NCI-H2029 (cell line): Measurements from ENCODE around the gene SAA4.
"Not testable (repeated sequence)": the region's sequence is repeated elsewhere in the genome, so short reads cannot be mapped to it uniquely, and the experiment has no call there.

ENCODE experiments used
- DNase-seq: peaks from one replicate; lab custom pipeline; 2025; lab: John Stamatoyannopoulos, UW

The SAA4 gene

DNA sequence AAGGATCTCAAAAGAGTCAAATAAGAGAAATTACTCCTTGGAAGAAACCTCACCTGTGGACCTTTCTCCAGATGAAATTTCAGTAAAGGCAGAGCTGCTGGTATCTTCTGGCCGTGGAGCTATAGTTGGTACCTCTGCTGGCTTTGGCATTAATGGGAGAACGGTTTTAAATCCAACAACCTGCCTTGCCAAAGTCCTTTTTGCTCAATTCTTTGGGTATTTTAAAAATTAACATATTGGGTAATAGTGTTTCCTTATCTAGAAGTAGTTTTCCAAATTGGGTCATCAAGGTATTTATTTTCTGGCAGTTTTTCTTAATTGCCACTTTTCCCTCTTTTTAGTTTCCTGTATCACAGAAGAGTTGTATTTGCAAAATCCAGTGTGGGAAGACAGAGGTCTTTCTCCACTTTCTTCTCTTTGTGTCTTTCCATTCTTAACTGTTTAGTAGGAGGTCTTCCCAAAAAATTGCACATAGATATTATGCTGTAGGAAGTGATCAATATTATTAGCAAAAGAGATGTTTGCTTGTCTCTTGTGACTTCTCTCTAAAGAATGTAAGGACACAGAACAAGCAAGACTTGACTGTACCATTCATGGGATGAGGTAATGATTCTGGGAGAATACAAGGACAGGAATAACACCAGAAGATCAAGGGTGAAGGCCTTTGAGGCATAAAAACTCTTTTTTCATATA lies at the start of gene SAA4:
TSS of gene SAA4 (minus strand) at position 139 of the 693 bp plus-strand sequence. CDS start 876 bp downstream, outside the sequence.
- DNase-seq = no peak

GRCh38 chr11:18285841-18286240 lies 49.2 kb upstream of the SAA4 start:
- no peak for DNase-seq

GRCh38 chr11:18282626-18283025 lies 46.0 kb upstream of the SAA4 start:
- no peak for DNase-seq

GRCh38 chr11:18280438-18281045 lies 43.9 kb upstream of the SAA4 start:
- no peak for DNase-seq

DNA sequence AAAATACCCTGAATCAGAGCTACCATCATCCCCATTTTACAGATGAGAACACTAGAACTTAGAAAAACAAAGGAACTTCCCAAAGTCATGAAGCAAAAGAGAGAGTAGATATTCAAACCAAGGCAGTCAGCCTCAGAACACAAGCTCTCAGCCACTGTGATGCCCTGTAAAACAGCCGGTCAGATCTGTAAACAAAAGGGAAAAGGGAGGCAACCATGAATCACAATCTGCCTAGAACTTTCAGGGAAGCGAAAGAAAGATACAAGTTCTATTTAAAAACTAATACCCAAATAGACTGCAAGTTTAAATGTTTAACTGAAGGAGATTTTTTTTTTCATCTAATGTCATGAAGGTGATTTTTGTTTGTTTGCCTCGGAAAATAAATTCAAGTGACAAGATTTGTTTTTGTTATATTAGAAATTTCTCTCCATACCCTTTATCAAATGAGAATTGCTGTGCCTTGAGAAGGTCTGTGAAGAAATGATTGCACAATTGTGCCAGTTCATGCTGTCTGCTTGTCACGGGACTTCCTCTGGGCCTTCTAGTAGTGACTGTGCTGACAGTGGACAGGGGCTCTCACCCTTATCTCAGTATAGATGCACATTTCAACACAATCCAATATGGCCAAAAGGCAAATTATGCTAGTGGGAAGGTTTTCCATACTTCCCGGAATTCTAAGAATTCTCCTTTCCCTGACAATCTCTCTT lies 41.1 kb upstream of the SAA4 start:
- DNase-seq = no peak

DNA sequence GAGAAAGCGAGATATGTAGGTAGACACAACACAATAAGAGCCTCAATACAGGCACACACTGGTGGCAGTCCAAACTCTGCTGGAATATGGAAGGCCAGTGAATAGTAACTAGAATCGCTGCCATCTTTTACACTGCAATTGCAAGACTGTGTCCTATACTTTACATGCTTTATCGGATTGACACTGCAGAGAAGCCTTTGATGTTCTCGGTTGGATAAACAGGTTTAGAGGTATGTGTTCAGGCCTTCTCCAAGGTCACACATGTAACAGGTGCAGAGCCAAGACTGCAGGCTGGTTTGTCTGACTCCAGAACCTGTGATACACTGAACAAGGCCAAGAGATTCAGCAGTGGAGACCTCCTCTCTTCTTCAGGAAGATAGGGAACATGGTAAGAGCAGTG lies 34.6 kb upstream of the SAA4 start:
- no peak for DNase-seq

DNA sequence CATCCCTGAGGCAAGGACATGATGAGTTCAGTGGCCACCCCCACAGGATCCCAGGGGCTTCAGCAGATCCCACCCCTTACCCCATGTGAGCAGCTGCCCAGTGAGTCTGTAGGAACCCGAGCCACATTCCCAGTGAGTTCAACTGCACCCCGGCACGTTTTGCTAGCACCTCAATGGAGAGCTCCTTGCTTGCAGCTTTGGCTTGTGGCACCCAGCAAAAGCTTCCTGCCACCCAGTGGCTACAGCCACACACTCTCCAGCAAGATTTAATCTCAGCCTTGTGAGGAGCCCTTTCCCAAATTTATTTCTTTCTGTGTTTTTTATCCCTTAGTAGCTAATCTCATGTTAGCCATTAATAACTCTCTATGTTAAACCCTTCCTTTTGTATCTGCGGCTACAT lies 33.5 kb upstream of the SAA4 start:
- no peak for DNase-seq

DNA sequence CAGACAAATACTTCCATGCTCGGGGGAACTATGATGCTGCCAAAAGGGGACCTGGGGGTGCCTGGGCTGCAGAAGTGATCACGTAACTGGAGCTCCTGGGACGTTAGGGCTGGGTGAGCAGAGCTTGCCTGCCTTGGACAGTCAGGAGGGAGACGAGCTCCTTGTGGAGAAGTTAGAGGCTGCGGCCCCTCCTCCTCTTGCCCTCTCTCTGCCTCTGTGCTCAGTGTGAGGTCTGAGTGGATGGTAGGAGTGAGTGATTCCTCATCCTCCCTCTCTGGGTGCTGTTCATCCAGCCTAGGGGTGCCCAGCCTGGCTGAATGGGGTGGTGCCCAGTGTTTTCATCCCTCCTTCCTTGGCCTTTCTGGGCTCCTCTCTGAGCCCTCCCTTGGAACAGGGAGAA lies 32.6 kb upstream of the SAA4 start:
- not testable (repeated sequence) for DNase-seq

GRCh38 chr11:18267335-18268133 lies 30.9 kb upstream of the SAA4 start:
- not testable (repeated sequence) for DNase-seq

GRCh38 chr11:18265949-18266348 lies 29.3 kb upstream of the SAA4 start, which contains the start of gene SAA1:
Gene SAA1, plus strand, starts transcription at chr11:18266264. Its CDS starts 624 bp downstream, at chr11:18266888.
- no peak for DNase-seq

GRCh38 chr11:18264677-18265555 lies 28.3 kb upstream of the SAA4 start:
- no peak for DNase-seq

GRCh38 chr11:18264035-18264434 lies 27.4 kb upstream of the SAA4 start:
- no peak for DNase-seq

GRCh38 chr11:18262681-18263350 lies 26.2 kb upstream of the SAA4 start:
- not testable (repeated sequence) for DNase-seq

DNA sequence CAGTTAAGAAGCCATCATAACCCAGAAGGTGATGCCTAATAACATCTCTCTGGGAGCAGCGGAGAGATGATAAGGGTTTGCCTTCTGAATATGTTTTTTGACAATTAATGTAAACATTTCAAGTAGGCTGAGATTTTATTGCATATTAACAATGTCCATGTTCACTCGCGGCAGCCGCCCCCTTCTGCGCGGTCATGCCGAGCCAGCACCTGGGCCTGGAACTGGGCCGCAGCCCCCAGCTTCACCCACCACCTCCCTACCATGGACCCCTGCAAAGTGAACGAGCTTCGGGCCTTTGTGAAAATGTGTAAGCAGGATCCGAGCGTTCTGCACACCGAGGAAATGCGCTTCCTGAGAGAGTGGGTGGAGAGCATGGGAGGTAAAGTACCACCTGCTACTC lies 25.1 kb upstream of the SAA4 start:
- no peak for DNase-seq

GRCh38 chr11:18259259-18259658 lies 22.7 kb upstream of the SAA4 start:
- DNase-seq = peak; percentile 1

- DNase-seq = no peak
These were observed 18.3 kb upstream of the SAA4 start for GRCh38 chr11:18254781-18255361.

DNA sequence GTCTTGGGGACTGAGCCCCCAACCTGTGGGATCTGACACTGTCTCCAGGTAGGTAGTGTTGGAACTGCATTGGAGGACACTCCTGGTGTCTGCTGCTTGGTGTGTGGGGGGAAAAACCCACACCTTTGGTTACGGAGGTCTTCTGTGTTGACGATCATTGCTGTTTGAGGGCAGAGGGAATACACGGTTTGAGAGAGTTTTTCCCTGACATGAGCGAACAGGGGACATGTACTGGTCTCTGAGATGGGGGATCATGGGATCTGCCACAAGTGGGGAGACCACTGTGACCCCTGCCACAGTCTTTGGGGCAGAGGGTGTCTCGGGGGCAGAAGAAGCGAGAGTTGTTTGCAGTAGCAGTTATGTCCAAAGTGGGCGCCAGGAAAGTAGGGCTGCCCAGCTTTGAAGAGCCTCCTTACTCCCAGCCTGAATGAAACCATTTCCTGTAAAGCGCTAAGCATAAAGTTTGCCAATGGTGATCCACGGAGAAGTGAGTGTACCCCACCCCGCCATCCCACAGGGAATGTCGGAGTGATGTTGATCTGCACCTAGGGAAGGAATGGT lies 17.3 kb upstream of the SAA4 start:
- no peak for DNase-seq

DNA sequence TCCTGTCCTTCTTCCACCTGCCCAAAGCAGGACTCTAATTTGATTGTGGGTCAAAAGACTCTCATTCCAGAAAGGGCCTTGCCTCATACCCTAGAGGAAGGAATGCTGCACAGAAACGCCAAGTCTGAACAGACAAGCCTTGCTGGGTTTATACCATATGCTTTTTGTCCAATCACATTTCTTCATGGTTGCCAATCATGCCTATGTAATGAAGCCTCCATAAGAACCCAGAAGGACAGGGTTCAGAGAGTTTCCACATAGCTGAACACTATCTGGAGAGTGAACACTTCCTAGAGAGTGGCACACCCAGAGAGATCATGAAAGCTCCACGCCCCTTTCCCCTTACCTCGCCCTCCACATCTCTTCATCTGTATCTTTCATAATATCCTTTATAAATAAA lies 16.6 kb upstream of the SAA4 start:
- DNase-seq = no peak

DNA sequence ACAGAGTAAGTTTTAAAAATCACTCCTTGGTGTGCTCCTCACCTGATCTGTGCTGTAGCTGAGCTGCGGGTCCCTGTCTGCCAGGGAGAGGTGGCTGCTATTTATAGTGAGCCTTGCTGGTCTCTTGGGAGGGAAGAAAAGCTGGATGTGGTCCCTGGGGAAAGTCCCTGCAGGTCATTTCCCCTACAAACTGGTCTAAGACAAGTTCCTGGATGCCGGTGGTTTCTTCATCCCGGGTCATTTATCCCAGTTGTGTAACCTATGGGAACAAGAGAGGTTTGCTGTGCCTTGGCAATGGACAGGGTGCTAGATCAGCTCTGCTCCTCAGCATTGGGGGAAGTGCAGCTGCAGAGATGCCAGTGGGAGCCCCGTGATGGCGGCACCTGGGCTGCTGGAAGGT lies 12.0 kb upstream of the SAA4 start, which contains the start of gene SAA2:
TSS of gene SAA2 (minus strand) at position 108 of the 400 bp plus-strand sequence. CDS start 657 bp downstream, outside the sequence.
- DNase-seq = no peak

GRCh38 chr11:18247191-18247581 lies 10.6 kb upstream of the SAA4 start:
- DNase-seq = not testable (repeated sequence)
